Left hindlimb (tissue), 1 donor: ENCODE measurements around the gene PPIL4.

Experiments used
- DNase-seq: peaks from one replicate; pipeline ENCODE4 v3.0.0-alpha.2; 2018

PPIL4 gene

DNA sequence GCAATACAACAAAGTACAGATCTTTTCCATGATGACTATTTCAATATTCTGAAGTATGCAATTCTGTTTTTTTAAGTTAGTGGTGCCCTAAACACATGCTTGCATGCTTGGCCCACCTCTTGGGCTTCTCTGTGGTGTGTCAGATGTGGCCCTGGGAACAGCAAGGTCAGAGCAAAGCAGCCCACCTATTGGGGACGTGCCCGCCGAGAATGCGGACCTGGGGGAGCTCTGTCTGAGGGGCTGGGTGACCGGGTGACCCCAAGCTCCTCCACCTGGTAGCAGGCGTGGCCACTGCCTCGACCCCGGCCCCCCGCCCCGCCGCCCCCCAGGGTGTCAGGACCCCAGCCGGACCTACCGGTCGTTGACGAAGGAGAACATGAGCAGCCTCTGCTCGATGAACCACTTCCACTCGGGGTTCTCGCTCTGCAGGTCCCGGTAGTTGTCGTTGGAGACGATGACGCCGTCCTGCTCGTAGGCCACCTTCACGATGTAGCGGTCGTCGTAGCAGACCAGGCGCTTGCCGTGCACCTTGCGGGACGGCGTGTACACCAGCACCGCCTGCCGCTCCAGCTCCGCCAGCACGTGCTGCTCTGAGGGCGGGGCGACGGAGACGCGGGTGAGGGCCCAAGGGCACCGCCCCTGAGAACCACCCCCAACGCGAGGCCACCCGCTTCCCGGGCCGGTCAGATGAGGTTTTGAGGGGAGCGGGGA is 89.4 kb downstream of the PPIL4 start:
- no peak for DNase-seq

GRCh38 chr6:149455031-149455732 is 90.7 kb downstream of the PPIL4 start:
- no peak for DNase-seq
